GM18861 (cell line): ENCODE results near the gene GALNT14.

ENCODE experiments used
- ATAC-seq: cut with Tn5 transposase; IDR thresholded peaks from one replicate; pipeline ENCODE4 v1.9.1; 2021; ENCODE audit not compliant: unreplicated experiment

GALNT14 gene

DNA sequence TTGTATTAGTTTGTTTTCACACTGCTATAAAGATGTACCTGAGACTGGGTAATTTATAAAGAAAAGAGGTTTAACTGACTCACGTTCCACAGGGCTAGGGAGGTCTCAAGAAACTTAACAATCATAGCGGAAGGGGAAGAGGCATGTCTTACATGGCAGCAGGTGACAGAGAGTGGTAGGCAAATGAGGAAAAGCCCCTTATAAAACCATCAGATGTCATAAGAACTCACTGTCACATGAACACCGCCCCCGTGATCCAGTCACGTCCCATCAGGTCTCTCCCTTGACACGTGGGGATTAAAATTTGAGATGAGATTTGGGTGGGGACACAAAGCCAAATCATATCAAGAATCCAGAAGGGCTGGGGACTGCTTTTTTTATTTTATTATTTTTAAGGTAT lies 120.0 kb downstream of the GALNT14 start:
- ATAC-seq, result no peak

DNA sequence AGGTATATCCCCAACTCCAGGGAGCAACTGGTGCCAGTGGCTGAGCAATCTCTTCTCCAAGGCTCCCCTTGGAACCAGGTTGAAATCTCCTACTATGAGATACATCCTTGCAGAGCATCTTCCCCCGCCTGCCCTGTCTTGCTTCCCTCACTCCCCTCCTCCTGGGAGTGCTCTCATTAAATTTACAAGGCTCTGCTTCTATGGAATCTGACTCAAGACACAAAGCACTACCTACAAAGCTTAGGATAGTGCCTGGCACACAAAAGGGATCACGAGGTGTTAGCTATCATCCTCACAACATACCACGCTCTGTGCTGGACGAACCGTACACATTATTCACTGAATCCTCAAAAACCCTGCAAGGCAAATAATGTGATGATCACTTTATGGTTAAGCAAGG lies 121.6 kb downstream of the GALNT14 start:
- no peak for ATAC-seq

DNA sequence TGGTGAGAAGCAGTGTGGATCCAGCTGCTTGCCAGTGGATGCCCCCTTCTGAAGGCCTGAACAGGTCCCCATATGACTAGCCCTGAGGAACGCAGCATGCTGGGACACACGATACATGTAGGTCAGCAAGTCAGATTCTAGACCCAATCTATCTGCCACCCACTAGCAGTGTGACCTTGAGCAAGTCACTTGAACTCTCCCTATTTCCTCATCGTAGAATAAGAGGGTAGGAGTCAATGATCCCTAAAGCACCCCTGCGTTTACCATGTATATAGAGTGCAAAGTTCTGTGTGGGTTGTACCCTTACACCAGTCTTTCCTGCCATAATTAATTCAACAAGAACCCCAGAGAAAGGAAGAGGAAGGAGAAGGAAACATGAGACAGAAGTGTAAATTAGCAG lies 123.7 kb downstream of the GALNT14 start:
- ATAC-seq, result no peak

DNA sequence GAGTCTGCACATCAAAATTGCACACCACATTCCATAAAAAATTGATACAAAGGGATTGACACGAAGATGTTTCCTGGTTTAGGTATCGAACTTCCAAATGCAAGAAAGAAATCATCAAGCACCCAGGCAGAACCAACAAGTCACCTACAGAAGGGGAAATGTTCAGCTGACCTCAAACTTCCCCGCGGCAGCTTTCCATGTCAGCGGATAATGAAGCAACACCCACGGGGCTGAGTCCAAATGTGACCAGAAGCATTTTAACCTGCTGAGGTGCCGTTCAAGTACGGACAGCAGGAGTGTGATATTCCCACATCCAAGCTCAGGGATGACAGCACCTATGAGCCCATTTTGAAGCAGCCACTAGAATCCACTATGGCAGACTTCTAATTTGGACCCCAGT lies 124.9 kb downstream of the GALNT14 start:
- no peak for ATAC-seq

DNA sequence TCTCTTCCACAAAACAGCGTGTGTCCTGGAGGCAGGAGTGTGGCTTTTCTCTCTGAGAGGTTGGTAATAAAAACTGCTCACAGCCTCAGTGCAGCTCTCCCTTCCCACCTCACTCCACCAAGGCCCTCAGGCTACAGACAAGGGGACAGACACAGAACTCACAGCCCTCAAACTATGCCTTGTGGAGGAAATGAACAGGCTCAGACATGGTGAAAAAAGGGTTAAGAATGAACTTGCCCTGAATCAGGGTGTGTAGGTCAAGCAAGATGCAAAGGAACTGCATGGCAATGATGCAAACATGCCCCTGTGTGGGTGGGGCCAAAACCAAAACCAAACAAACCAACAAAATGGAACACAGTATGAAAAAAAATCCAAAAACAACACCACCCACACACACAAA lies 125.8 kb downstream of the GALNT14 start:
- ATAC-seq, result no peak

DNA sequence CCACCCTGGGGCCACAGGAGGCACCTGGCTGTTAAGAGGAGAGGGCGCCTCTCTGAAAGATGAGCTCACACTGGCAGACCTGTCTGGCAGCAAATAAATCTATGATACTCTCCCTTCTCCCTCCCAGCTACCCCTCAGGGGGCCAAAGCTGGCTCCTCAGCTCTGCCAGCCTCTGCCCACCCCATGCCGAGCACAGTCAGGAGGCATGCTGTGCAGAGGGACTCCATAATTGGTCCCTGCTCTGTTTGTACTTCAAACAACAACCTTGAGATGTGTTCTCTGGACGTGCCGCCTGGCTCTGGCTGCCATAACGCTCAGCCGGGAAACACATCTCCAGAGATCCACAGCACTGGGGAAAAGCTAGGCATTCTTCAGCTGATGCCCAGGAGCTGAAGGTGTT lies 126.7 kb downstream of the GALNT14 start:
- no peak for ATAC-seq

DNA sequence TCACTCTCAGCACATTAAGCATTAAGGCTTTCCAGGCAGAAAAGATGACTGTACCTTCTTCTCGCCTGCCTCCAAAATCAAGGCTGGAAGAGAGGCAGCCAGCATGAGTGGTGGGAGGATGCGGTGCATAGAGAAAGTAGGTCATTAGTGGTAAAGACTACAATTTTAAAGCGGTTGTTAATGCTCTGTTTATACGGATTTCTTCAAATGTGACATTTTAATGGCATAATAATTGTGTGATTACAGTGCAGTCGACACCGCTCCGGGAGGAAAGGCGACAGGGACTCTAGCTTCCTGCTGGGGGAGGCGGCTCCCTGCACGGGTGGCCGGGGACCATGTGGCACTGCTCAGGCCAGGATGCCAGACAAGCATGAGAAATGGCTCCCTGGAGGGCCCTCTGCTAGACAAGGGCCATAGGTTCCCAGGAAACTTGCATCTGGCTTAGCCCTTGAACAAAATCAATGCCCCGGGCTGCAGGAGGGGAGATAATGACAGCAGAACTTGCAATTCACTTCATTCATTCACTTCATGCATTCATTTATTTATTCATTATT lies 129.6 kb downstream of the GALNT14 start:
- no peak for ATAC-seq

DNA sequence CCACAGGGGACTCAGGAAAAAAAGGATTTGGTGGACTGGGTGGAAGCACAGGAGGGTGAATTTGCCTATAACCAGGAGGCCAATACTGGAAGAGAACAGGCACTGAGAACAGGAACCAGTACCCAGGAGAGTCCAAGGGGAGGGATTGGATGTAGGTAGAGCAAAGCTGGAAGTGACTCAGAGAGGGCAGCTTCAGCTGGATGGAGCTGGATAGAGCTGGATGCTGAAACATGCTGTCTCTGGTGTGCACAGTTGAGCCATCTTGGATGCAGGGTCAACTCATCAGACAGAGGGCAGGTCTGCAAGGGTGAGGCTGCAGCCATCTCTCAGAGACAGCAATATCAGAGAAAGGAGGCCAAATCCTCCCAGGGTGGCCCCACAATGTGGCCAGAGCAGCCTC lies 134.0 kb downstream of the GALNT14 start:
- ATAC-seq, result no peak

DNA sequence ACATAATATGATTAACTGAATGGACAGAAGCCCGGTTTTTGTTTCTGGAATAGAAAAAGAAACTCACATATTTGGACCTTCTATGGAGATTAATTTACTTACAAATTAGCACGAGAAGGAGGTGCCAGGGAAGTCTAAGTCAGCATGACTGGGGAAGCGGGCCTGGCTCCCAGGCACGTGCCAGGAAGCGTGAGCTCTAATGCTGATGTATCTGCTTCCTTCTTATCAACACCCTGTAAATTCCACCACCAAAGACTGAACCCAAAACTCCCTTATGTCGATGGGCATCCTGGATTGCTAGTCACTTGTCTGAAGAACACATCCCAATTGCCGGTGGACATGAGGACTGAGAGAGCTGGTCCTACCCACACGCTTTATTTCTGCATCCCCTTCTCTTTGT lies 134.5 kb downstream of the GALNT14 start:
- ATAC-seq, result no peak

DNA sequence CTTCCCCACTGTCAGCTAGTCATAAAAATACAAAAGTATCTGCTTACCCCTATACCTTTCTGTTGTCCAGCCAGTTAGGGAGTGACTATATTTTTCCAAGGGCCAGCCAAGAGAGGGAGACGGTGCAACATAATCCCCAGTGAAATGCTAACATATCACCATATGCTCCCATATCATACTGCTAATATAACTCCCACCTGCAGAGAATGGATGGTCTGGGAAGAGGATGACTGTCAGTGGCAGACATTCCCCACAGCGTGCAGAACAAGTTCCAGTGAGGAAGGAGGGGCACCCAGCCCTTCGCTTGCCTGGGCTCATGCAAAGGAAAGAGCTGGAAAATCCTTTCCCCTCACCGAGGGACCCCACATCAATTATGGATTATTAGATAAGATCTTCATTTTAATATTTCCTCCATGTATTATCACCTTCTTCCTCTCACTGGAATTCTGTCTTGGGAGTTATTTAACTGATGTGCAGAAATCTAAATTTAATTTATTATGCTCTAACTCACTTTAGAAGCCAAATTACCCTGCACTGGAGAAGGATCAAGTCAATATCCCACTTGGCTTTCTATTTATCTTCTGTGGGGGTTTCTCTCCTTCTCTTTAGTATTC lies 135.6 kb downstream of the GALNT14 start:
- ATAC-seq, result no peak

DNA sequence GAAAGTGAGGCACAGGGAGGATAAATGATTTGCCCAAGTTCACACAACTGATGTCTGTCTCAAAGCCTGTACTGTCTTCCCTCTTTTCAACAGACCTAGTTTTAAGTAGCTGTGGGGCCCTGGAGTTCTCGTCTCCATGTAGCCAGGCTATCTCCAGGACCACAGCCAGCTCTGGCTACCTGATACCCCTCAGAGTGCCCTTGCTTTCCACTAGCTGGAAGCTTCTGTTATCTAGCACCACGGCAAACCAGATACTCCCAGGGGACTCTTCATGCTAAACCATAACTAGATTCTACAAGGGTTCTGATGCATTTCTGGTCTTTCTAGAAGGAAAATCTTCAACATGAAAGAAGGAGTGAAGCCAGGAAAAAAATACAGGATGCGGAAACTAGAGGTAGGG lies 137.3 kb downstream of the GALNT14 start:
- no peak for ATAC-seq

DNA sequence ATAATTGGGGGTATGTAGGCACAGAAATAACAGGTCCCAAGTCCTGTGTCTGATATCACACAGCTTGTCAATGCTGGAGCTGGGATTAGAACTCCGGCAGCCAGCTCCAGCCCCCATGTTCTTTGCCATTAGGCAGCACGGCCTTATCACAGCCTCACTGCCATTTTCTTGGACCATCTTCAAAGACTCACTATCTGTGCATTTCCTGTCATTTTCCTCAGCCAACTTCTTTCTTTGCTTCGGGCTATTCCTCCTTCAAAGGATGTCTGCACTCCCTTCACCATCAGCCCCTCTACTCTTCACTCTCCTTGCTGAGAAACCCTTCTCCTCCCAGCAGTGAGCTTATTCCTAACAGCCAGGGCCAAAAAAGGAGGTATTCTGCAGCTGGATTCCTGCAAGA lies 139.6 kb downstream of the GALNT14 start:
- ATAC-seq, result no peak

DNA sequence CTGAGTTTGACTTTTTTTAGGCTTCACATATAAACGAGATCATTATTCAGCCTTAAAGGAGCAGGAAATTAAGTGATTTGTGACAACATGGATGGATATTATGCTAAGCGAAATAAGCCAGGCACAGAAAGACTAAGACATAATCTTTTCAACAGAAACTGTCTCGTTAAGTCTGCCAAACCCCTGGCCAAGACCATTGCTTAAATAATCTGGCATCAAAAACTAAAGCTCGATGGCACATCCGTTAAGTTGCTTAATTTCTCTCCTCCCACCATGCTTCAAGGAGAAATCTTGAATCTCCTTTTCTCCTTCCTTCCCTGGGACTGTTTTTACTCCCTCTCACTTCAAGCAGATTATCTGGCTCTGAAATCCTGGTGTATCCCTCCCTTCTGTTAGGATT lies 140.3 kb downstream of the GALNT14 start:
- no peak for ATAC-seq

DNA sequence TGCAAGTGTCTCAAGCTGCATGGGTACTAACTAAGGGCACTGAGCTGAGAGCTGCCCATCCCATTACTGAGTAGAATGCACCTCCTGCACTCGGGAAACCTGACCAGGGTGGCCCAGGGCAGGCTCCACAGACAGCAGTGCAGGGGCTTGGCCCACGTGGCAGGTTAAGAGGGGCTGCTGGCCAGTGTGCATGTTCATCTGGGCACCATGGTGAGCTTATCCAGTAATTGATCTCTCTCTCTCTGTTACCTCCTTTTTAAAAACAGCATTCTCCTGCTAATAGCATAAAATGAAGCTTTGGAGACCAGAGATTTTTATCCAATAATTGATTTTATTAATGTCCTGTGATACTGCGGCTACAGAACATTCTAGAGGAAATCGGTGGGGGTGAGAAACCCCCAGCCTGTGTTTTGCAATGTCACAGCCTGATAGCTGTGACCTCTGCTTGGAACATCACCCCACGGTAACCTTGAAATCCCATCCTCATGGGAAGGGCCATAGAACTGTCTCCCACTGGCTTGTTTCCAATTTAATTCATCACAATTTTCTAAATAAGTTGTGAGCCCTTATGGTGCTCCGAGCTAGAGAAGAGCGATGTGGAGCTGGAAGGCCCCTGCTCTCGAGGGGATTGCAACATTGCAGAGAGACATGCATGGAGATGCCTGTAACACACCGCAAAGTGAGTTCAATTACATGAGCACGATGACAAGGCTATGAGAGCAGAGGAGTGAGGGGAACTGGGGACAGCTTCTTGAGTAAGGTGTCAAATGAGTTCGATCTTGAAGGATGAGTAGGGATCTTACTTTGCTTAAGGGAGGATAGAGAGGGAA lies 143.8 kb downstream of the GALNT14 start:
- ATAC-seq, result no peak

DNA sequence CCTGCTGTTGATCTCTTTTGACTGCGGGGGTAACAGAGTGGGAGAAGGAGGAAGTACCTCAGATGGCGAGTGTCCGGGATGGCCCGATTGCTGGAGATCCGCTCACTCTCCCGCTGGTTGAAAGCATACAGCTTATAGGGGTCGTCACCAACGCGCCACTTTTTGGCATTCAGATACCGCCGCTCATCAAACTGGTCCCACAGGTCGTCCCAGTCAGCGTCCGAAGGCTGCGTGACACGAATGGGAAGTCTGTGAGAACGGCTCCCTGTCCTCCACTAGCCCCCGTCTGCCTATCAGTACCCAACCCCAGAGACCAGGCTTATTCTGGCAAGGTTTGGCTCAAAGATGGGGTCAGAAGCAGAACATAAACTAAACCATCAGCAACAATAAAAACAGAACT lies 145.5 kb downstream of the GALNT14 start:
- no peak for ATAC-seq

DNA sequence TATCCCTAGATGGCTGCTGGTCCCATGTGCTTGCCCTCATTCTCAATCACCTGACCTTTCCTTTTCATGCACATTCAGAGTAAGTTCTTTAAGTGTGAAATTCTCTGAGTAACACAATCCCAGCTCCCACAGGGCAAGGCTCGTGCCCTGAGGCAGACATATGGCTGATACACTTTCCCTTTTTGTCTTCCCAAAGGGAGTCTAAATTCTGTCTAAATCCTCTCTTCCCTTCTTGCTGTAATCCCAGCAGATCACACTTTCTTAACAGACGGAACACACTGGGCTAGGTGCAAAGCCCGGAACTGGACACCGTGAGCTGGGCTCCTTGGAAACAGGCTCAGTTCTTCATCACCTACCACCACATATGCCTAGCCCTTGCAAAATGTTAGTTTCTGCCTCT lies 147.6 kb downstream of the GALNT14 start:
- no peak for ATAC-seq

DNA sequence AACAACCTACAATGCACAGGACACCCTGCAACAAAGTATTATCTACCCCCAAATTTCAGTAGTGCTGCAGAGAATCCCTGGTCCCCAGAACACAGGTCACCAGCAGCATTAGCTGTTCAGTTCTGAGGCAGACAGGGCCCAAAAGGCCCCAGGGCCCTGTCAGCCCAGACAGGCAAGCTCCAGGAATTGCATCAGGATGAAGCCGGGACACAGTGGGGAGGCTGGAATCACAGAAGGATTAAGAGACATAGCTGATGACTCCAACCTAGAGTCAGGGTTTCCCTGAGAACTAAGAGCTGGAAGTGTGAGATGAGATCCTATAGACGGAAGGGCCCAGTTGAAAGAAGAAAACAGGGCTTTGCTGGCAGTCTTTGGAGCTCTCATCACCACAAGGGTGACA lies 148.1 kb downstream of the GALNT14 start:
- no peak for ATAC-seq

DNA sequence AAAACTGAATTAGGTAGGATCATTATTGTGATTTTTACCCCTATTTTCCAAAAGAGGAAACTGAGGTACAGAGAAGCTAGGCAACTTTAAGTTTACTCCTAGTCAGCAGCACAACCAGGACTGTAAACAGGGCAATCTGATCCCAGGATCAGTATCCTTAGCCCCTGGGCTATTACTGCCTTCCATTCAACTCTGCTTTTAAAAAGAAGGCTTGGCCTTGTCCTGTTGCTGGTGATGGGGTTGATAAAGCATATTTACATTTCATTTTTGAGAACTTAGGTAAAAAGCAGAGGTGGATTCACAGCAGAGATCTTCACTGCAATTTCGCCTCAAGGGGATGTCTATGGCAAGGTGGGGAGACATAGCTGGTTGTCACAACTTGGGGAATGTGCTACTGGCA lies 148.5 kb downstream of the GALNT14 start:
- ATAC-seq, result no peak

DNA sequence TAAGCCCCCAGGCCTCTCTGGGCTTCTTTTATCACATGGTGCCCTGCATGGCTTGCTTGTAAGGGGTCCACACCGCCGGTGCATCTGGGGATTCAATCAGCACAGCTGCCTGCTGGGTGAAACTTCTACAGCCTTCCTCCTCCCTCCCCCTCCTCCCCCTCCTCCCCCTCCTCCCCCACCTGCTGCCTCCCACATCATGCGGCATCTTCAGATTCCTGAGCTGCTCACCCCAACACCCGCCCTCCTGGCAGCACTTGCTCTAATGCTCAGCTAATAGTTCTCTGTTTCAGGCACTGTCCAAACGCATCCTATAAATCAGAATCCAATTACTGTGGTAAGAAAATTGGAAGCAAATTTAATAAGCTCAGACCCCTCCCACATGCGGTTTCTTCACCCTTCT lies 150.7 kb downstream of the GALNT14 start:
- ATAC-seq, result no peak

DNA sequence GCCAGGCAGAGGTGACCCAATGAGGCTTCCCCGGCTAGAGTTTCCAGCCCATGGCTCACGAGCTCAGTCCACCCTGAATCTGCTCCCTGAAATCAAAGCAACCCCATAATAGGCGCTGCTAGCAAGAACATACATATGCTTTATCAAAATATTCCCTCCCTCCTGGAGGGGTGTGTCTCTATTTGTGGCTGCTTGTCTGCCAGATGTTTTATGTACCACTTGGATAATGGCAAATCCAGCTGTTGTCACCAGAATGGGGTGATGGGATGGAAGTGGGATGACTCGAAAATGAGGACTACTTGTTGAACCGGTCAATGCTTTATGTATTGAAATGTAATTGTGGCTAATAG lies 152.0 kb downstream of the GALNT14 start:
- no peak for ATAC-seq

DNA sequence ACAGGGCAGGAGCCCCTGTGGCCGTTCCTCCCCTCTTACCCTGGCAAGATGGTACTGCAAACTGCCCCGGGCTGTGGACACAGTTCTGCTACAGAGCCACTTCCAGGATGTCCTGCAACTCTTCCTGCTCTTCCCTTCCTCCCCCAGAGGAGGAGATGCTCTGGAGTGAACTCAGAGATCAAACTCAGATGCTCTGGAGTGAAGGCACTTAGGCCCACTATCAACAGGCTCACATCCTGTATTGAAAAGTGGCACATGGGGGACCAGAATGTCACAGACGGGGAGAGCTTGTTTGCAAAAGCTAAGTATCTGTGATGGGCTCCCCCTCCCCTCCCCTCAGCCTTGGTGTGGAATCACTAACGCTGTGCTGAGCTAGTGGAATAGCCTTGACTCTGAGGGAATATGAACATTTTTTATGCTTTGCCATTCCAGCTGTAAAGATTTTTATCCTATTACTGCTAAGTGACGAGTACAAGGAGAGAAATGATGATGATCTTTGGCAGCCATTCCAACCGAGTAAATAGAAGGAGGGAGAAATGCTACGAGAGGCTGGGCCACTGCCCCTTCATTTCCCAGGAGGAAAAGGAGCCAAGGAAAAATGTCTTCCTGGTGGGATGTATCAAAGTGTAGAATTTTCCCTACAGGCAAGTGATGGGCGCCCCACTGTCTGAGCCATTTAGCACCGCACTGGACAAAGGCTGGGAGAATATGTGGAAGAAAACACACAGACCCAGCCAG lies 152.6 kb downstream of the GALNT14 start:
- no peak for ATAC-seq

DNA sequence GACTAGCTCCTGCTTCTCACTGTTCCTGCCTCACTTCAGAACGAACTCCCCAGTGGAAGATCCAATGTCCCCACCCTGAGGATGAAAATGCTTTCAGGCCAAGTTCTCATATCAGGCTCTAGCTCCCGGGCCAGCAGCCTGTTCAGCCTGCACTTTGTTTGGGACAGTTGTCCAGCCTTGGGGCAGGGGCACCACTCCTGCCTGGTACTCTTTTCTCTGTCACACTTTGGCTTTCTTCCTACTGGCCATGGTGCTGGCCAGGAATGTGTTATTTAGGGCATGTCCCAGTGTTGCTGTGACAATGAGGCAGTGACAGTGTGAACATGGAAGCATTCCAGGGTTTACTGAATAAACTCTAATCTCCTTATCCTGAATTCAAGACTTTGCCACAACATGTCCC lies 154.1 kb downstream of the GALNT14 start:
- ATAC-seq, result no peak
